ENCODE measurements around the gene LGR5.

DNA sequence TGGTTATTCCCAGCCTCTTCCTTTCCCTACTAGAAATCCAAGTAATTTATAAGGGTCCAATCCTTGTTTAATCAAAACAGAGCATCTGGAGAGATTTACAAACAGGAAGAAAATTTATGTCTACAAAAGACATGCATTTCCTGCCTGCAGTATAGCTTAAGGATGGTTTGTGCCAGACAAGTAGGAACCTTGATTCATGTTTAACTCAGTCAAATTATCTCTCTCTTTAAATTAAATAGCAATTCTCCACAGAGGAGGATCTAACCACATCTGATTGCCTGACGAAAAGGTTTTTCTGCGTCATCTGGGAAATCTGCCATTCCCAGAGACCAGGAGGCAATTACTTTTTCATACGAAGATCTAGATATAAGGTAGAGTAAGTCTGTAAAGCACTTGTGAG, 118.8 kb downstream of the LGR5 start:
- TF ChIP-seq, protein P1, sequence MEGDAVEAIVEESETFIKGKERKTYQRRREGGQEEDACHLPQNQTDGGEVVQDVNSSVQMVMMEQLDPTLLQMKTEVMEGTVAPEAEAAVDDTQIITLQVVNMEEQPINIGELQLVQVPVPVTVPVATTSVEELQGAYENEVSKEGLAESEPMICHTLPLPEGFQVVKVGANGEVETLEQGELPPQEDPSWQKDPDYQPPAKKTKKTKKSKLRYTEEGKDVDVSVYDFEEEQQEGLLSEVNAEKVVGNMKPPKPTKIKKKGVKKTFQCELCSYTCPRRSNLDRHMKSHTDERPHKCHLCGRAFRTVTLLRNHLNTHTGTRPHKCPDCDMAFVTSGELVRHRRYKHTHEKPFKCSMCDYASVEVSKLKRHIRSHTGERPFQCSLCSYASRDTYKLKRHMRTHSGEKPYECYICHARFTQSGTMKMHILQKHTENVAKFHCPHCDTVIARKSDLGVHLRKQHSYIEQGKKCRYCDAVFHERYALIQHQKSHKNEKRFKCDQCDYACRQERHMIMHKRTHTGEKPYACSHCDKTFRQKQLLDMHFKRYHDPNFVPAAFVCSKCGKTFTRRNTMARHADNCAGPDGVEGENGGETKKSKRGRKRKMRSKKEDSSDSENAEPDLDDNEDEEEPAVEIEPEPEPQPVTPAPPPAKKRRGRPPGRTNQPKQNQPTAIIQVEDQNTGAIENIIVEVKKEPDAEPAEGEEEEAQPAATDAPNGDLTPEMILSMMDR (conservative IDR thresholded peaks at IDR 0.05 in 1 of 2, IDR thresholded peaks at IDR 0.05 in 1 of 2; ENCODE audit: low read depth in 1 of 2, low read length in 2 of 2): no peak
- no peak for TF ChIP-seq EZH2 (IDR thresholded peaks at IDR 0.05; ENCODE audit: low read length, missing control alignments)
